ENCODE data around the gene PRPF8.

The PRPF8 gene

DNA sequence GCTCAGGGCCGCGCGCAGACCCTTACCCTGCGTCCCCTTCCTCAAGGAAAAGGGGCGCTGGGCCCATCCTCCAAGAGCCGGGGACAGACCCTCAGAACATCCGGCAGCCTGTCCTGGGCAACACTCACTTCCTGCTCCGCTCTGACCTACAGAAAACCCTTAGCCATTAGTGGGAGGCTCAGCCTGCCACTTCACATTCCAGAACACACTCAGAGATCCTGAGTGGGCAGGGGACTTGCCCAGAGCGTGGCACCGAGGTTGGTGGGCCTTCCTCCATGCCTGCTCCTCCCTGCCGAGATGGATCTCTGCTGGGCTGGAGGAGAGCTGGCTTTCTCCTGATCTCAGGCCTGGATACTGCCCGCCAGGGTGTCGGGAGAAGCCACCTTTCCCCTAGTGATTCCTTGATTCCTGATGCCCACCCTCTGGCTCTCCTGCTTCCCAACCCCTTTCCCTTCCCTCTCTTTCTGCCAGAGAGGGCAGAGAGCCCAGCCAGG, 40.6 kb downstream of the PRPF8 start:
- no peak for DNase-seq

DNA sequence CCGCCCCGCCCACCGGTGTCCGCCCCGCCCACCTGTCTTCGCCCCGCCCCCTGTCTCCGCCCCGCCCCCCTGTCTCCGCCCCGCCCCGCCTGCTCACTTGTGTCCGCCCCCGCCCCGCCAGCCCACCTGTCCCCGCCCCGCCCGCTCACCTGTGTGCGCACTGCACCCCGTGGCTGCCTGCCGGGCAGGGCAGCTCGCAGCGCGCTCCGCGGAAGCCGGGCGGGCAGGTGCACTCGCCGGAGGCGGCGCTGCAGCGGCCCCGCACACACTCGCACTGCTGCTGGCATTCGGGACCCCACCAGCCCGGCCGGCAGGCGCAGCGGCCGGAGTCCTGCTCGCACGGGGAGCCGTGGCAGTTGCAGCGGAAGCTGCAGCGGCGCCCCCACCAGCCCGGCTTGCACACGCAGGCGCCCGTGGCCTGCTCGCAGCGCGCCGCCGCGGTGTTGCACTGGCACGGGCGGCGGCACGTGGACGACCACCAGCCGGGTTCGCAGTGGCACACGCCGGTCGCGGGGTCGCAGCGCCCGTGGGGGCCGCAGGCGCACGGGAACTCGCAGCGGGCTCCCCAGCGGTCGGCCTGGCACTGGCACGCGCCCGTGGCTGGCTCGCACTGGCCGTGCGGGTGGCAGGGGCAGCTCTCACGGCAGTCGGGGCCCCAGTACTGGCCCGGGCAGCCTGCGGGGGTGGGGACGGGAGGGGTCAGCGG, 41.2 kb downstream of the PRPF8 start:
- peak; percentile 64 for DNase-seq

DNA sequence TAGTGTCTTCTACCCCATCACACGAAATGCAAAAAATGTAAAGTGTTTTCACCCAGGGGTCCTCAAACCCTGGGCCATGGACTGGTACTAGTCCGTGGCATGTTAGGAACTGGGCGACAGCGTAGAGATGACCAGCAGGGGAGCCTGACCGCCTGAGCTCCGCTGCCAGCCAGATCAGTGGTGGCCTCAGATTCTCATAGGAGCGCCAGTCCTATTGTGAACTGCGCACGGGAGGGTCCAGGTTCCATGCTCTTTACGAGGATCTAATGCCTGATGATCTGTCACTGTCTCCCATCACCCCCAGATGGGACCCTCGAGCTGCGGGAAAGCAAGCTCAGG, 43.6 kb downstream of the PRPF8 start:
- no peak for DNase-seq

DNA sequence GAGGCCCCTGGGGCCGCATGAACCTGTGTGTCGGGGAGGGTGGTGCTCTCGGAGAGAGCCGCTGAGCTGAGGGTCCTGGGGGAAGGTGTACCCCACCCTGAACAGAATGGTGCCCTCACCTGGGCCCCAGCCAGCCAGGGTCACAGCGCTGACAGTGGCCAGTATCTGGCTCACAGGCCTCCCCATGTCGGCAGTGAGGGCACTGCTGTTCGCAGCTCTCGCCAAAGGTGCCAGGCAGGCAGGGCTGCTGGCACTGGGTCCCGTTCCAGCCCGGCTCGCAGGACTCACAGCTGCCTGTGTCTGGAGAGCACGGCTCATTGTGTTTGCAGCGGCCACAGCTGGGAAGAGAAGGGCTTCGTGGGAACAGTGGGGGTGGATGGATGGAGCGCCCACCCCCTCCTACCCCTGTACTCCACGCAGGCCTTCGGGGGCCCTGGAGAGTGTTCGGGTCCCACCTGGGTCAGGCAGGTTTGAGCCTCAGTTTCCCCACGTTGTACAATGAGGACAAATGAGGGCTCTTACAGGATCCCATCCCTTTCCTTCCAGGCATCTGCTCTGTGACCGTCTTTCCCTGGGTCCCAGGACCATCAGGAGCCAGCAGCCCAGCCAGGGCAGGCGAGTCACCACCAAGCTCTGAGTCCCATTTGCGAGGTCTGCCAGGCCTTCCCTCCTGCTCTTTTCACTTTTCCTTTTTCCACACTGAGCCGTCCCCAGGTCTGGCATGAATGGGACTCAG, 44.2 kb downstream of the PRPF8 start:
- no peak for DNase-seq

DNA sequence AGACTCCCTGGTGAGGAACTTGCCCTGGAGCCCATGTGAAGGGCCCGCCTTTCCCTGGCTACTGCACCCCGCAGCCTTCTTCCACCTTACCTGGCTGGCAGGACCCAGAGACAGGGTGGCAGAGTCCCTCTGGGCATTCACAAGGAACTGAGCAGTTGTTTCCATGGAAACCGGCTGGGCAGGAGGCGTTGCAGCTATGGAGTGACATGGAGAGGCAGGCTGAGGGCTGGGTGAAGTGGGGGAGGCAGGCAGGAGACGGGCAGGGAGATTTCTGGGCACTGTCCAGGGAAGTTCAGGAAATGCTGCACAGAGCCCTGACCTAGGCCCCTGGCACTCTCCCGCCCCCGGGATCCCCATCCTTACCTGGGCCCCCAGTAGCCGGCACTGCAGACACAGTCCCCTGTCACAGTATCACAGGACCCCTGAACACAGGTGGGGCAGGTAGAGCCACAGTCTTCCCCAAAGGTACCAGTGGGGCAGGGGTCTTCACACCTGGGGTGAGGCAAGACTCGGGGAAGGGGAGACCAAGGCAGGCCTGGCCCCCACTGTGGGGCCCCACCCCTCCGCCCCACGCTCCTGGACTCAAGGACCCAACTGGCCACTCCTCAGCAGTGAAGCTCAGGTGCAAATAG, 45.0 kb downstream of the PRPF8 start:
- DNase-seq: no peak

DNA sequence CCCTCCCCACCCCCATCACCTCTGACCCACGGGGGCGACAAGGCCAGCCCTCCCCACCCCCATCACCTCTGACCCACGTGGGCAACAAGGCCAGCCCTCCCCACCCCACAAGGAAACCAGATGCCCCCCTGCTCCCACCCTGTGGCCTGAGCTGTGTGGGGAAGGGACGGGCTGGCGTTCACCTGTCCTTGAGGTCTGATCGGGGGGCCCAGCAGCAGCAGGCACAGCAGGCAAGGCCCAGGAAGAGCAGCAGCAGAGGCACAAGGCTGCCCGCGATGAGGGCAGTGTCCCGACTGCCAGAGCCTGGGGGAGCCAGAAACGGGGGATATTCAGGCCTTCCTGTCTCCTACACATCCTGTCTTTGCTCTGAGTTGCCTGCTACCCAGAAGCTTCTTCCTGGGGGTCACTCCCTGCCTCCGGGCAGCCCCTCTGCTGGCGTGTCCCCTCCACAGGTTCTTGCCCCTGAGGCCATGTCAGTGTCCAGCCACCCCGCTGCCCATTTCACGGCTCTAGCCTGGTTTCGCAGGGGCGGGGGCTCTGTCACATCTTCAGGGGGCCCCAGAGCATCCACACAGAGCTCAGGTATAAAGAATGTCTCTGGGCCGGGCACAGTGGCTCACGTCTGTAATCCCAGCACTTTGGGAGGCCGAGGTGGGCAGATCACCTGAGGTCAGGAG, 45.9 kb downstream of the PRPF8 start:
- DNase-seq: no peak

DNA sequence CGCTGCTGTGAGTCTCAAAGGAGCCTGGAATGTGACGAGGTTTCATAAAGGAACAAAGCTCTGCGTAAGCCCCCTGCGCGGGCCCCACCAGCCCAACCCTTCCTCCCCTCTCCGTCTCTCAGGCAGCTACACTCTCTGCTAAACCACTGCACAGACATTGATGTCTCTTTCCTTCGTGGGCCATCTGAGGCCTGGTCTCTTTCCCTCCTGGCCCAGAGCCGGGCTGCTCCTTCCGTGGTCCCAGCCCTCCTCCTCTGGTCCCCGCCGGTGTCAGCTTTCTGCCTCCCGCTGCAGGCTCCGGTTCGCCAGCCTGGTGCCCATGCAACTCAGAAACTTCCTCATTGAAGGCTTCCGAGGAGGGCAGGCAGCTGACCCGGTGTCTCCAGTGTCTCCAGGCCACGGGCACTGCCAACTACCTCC, 46.5 kb downstream of the PRPF8 start:
- no peak for DNase-seq

DNA sequence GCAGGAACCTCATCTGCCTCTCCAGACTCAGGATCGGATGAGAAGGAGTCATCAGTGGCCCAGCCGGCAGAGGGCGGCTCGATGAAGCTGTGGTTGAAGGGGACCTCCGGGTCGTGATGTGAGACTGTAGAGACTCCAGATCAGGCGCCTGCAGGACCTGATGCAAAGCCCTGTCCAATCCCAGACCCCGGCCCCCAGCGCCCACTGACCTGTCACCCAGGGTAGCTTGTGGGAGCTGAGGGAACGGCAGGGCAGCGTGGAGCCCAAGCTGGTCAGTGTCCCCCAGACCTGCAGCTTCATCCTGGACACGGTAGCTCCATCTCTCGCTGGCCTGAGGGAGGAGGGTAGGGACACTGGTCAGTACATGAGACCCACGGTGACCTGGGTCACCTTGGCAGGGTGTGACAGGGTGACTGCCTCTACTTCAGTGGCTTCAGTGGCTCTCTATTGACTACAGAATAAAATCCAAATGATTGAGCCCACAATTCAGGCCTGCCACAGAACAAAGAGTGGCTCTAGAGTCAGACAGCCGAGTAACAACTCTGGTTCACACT, 47.9 kb downstream of the PRPF8 start:
- DNase-seq: no peak

DNA sequence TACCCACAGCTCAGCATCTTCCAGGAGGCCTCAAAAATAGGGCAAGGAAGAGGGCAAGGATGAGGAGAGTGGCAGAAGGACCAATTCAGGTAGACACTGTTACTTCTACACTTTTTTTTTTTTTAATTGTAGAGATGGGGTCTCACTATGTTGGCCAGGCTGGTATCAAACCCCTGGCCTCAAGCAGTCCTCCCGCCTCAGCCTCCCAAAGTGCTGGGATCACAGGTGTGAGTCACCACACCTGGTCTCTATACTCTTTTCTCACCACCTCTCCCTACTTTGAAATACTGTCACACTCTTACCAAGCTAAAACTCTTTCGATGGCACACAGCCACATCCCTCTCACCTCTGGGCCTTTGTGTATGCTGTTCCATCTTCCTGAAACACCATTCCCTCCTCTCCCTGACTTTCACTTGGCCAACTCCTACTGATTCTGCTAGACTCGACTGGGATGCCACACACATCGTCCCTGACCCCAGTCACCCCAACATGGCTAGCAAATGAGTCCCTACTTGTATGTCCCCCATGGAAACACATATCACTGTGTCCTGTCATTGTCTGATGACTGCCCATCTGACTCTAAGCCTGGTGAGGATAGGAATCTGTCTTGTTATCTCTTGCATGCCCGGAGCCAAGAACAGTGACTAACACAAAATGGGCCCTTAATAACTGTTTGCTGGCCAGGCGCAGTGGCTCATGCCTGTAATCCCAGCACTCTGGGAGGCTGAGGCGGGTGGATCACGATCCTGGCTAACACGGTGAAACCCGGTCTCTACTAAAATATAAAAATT, 48.8 kb downstream of the PRPF8 start:
- no peak for DNase-seq

DNA sequence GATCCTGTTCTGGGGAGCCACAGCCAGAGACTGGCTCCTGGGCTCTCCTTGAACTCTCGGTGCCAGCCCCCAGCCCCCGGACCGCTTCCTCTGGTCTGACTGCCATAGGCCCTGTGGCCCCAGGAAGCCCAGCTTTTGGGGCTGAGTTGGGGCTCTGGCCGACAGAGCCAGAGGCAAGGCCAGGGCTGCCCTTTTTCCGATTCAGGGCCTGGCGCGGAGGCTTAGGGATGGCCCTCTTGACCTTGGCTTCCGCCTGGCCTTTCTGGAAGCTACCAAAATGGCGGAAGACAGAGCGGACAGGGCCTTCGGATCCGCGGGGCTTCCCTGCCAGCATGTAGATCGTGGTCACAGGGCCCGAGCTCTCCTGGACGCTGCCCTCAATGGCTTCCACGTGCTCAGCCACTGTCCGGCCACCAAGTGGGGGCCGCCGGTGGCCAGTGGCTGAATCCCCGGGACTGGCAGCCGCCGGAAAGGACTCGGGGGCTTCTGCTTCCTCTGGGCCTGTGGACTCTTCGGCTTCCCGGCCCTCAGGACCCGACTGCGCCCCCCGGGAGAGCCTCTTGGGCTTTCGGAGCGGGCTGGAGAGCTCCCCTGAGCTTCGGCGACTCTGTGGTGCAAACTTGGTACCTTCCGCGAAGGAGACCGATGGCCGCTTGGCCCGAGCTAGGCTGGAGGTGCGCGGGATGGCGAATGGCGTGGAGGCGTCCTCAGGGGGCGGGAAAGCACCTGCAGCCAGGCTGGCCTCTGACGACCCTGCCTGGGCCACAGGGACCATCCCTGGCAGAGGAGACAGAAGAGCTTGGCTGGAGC, 49.6 kb downstream of the PRPF8 start:
- DNase-seq: no peak

DNA sequence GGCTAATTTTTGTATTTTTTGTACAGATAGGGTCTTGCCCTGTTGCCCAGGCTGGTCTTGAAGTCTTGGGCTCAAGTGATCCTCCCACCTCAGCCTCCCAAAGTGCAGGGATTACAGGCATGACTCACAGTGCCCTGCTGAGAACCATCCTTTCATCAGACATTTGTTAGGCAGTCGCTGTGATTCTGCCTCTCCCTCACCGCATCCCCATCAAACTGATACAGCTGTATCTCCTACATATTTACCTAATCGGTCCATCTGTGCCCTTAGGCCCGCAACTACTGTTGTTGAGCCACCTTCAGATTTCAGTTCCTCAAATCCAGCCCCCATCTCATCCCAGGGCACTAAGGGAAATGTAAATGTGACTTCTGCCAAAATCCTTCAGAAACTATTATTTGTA, 54.0 kb downstream of the PRPF8 start:
- DNase-seq: no peak

DNA sequence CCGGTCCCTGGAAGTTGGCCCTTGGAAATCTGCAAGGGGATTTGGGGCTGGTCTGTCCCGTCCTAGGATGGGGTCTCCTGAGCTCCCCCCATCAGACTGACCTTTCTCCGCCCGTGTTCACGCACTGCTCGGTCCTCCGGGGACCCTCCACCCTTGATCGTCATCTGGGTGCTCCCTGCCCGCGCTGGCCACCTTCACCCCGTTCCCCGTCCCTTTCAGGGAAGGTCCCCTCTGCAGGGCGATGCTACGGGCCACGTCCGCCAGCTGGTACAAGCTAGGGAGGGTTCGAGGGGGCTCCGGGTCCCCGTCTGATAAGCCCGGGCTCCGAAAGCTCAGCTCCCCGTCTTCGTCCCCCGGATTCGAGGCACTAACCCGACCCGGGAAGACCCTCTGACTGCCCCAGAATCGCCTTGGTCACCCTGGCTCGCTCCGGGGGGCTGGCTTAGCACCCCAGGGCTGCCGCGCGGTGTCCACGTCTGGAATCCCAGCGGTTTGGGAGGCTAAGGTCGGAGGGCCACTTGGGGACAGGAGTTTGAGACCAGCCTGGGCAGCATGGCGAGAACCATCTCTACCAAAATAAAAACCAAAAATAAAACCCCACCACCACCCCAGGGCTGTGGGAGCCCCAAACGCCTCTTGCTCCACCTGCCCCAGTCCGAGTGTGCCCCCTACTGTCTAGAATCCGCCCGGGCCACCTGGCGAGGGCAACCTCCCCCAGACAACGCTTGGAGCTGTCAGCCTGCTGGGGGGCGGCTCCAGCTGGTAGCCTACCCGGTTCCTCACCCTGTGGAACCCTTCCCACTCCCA, 55.0 kb downstream of the PRPF8 start:
- DNase-seq: peak; percentile 40

DNA sequence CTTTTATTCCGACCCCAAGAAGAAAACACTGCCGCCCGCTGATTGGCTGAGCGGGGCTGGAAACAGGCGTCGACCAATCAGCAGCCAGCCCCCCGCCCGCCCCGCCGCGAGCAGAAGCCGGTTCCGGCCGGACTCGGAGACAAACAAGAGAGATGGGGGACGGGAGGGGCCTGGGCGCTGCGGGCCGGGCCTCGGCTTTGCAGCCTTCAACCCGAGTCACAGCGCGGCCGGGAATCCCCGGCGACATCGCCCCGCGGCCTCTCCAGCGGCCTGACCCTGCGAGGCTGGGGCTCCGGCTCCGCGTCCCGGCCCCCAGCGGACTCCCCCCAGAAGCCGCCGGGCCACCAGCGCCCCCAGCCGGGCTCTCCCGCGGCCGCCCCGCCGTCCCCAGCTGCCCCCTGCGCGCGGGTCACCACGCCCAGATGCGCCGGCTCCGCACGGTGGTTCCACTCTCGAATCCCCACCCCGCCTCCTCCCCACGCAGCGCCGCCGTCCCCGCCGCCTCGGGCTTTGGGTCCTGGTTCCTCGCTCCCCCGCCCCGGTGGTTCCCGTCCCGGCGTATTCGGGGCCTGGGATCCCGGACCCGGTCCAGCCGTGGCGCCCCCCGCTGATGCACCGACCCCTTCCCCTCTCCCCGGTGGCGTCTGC, 55.7 kb downstream of the PRPF8 start:
- DNase-seq: peak; percentile 92

DNA sequence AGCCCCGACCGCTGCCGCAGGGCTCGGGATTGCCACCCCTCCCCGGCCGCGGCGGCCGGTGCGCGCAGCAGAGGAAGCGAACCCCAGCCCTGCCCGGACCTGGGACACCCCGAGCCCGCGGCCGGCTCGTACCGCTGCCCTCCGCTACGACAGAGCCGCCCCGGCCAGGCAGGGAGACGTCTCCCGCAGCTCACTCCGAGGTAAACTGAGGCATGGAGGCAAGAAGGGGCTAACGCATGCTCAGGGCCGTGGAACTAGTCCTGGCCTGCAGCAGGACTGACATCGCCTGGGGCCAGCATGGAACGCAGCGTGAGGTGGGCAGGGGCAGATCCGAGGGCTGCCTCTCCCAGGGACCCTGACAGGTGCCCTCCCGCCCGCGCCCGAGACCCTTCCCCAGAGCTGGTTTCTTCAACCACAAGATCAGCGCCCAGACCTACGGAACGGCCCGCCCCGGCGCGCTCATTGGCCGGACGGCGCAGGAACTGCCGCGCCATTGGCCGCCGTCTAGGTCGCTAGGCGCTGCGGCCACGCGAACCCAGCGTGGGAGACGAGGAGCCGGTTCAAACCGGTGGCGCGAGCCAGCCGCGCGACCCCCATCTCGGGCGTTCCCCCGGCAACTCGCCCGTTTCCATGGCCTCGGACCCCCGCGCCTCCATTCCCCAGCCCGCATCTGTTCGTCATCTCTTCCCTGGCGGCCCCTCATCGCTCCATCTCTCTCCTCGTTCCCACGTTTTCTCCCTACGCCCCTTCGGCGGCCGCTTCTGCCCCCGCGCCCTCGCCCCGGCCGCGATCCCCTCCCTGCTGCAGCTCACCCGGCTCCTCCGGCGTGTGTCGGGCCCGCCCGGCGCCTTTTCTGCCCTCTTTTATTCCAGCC, 56.4 kb downstream of the PRPF8 start, which contains the start of gene SLC43A2:
Gene SLC43A2, minus strand, starts transcription at position 853 of the 874 bp plus-strand sequence. CDS start 960 bp downstream, outside the sequence.
- DNase-seq: peak; percentile 74

DNA sequence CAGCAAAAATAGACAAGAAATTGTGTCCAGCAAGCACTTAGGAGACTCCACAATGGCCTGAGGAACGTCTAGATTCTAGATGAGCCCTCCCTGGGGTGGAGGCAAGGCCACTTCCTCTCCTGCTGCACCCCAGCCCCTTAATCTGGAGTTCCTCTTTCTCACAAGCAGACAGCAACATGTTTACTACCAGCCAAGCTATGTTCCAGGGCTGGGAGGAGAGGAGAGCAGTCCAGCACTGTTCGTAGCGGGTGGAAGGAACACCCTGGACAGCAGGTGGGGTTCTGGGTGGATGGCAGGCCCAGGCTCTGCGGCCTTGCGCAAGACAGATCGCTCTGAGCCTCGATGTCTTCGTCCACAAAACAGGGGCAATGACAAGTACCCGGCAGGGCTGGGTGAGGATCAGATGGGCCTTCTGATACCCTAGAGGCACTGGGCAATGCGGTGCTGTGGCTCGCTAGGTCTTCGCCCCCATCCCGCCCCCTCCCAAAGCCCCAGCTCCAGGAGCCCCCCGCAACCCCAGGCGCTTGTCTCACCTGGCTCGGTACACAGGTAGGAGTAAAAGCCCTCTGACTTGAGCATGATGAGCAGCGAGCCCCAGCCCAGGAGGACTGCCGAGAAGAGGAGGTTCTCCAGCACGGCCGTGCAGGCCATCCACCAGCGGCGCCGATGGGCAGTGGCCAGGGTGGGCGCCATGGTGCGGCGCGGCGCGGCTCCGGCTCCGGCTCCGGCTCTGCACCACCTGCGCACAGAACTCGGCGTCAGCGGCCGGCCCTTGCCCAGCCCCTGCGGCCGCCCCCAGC, 57.3 kb downstream of the PRPF8 start:
- DNase-seq: no peak

DNA sequence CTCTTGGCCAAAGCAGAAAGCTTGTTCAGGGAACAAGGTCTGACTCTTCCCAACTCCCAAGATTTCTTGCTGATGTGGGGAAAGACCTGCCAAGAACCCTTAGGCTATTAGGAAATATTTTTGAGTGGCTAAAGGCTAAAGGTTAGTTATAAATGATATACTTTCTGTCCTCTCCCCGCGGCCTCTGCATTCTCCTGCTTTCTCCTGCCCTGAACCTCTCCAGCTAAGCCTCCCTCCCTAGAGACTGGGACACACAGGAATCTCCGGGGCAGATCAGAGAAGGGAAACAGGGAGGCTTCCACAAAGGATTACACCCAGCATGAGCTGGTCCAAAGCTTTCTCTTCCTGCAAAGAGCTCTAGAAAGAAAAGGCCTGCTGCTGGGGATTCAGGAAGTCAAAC, 58.3 kb downstream of the PRPF8 start:
- DNase-seq: no peak

DNA sequence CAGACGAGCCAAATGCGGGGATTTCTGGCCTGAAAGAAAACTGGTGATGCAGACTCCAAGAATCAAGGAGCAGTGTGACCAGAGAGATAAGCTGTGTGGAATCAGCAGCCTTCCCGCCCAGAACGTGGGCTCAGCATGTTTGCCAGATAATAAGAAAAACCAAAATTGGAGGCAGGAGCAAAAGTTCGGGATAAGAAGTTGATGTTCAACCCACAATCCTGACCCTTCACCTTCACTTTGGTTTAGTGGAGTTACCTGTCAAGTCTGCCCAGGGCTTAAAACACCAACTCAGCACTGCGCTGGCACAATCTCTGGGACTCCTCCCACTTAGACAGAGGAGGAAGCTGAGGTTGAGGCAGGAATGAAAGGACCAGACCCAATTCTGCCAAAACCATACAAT, 59.1 kb downstream of the PRPF8 start:
- DNase-seq: no peak

DNA sequence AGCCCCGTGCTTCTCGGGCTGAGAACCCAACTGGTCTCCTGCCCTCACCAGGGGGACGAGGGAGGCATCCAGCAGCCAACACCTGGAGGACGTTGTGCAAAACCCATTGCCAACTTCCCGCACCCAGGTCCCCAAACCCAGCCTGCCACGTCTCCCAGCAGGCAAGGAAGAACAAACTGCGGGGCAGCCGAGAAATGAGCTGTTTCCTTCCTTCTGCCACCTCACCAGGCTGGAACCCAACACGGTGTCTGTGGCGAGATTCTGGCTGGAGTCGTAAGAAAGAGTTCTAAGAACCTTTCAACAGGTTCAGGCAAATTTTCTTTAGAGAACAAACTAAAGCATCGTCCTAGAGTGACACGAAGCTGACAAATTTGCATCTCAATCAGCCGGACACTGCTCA, 59.6 kb downstream of the PRPF8 start:
- no peak for DNase-seq

Data from NCI-H345 (cell line).